Esophagus muscularis mucosa (tissue), 4 donors: ENCODE measurements around the gene ATG2B.

Experiments used
- EP300 ChIP-seq: sonication (generic); formaldehyde crosslinking; IDR thresholded peaks from one replicate; pipeline ENCODE4 v1.6.1; 2017; ENCODE audit warnings: antibody characterized with exemption
- POLR2AphosphoS5 ChIP-seq, 2 donors: sonication (generic); formaldehyde crosslinking; IDR thresholded peaks; one replicate each; pipeline ENCODE4 v1.6.1; 2017; ENCODE audit warnings: antibody characterized with exemption in 2 of 2
- TF ChIP-seq, protein P1 (sequence below), 3 experiments: fragments of 200-600 bp in 2 of 3; fragments of 450-650 bp in 1 of 3; sonication (generic) in 2 of 3; IDR thresholded peaks; one replicate each; pipeline ENCODE4 v1.5.1; 2017 to 2019; ENCODE audit warnings: antibody characterized with exemption in 3 of 3, mild to moderate bottlenecking in 2 of 3, moderate library complexity in 1 of 3

DNA sequence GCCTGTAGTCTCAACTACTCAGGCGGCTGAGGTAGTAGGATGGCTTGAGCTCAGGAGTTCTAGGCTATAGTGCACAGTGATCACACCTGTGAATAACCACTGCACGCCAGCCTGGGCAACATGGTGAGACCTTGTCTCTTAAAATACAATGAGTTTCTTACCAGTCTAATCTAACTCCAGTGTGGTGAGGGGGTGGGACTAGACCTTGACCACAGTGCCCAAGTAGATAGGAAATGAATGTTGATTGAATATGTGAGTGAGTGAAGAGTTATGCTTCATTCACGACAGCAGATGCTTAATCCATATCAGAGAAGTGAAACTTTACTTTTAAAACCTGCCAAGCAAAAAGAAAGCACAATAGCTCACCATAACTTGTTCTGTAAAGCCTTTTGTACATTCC is 17.6 kb upstream of the ATG2B start:
- TF ChIP-seq, protein P1, sequence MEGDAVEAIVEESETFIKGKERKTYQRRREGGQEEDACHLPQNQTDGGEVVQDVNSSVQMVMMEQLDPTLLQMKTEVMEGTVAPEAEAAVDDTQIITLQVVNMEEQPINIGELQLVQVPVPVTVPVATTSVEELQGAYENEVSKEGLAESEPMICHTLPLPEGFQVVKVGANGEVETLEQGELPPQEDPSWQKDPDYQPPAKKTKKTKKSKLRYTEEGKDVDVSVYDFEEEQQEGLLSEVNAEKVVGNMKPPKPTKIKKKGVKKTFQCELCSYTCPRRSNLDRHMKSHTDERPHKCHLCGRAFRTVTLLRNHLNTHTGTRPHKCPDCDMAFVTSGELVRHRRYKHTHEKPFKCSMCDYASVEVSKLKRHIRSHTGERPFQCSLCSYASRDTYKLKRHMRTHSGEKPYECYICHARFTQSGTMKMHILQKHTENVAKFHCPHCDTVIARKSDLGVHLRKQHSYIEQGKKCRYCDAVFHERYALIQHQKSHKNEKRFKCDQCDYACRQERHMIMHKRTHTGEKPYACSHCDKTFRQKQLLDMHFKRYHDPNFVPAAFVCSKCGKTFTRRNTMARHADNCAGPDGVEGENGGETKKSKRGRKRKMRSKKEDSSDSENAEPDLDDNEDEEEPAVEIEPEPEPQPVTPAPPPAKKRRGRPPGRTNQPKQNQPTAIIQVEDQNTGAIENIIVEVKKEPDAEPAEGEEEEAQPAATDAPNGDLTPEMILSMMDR (IDR thresholded peaks at IDR 0.05) = no peak
- TF ChIP-seq EP300 (no peak), POLR2AphosphoS5 (IDR thresholded peaks at IDR 0.05) (no peak)
